Esophagus squamous epithelium (tissue), 4 donors: ENCODE measurements around the gene CHCHD3.
"Not testable (repeated sequence)": the region's sequence is repeated elsewhere in the genome, so short reads cannot be mapped to it uniquely, and the experiment has no call there.

ENCODE experiments used
- POLR2A ChIP-seq, 4 donors: fragments of 450-650 bp; IDR thresholded peaks; one replicate each; pipeline ENCODE4 v1.6.1; 2017; ENCODE audit warnings: antibody characterized with exemption in 4 of 4, mild to moderate bottlenecking in 4 of 4, moderate library complexity in 3 of 4
- TF ChIP-seq, protein P1 (sequence below), 6 experiments: fragments of 450-650 bp in 4 of 6; fragments of 200-600 bp in 2 of 6; sonication (generic) in 2 of 6; IDR thresholded peaks; one replicate each; pipeline ENCODE4 v1.5.1; 2016 to 2019; ENCODE audit warnings: antibody characterized with exemption in 6 of 6, mild to moderate bottlenecking in 4 of 6, moderate library complexity in 4 of 6

DNA sequence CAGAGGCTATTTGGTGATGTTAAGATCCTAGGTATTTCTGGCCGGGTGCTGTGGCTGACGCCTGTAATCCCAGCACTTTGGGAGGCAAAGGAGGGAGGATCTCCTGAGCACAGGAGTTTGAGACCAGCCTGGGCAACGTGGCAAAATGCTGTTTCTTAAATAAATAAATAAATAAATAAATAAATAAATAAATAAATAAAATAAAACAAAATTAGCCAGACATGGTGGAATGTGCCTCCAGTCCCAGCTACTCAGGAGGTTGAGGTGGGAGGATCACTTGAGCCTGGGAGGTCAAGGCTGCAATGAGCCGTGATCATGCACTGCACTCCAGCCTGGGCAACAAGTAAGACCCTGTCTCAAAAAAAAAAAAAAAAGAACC is 114.4 kb downstream of the CHCHD3 start:
- TF ChIP-seq POLR2A (IDR thresholded peaks at IDR 0.05), result not testable (repeated sequence)
- TF ChIP-seq, protein P1, sequence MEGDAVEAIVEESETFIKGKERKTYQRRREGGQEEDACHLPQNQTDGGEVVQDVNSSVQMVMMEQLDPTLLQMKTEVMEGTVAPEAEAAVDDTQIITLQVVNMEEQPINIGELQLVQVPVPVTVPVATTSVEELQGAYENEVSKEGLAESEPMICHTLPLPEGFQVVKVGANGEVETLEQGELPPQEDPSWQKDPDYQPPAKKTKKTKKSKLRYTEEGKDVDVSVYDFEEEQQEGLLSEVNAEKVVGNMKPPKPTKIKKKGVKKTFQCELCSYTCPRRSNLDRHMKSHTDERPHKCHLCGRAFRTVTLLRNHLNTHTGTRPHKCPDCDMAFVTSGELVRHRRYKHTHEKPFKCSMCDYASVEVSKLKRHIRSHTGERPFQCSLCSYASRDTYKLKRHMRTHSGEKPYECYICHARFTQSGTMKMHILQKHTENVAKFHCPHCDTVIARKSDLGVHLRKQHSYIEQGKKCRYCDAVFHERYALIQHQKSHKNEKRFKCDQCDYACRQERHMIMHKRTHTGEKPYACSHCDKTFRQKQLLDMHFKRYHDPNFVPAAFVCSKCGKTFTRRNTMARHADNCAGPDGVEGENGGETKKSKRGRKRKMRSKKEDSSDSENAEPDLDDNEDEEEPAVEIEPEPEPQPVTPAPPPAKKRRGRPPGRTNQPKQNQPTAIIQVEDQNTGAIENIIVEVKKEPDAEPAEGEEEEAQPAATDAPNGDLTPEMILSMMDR (IDR thresholded peaks at IDR 0.05), result not testable (repeated sequence)
